ENCODE measurements around the gene KIAA1217. TPM values are rescaled to one million over a fixed set of nuclear protein-coding genes. Genes with fewer than 3 reads are reported as not detected.
A peak's percentile ranks its signal among the peaks of the same experiment; 100 is the strongest.
"Not testable (repeated sequence)": the region's sequence is repeated elsewhere in the genome, so short reads cannot be mapped to it uniquely, and the experiment has no call there.

KIAA1217 gene
- total RNA-seq, 1 donor from 2014 or later: 161 TPM

- H3K36me3 Mint-ChIP-seq: peaks cover 18% of the 10 kb centered on the region
- H3K4me3 Mint-ChIP-seq: no peak overlapping the region
- peaks cover 21% of the 10 kb centered on the region for H3K4me1 Mint-ChIP-seq
- peak overlapping the region; percentile 36 for H3K27ac Mint-ChIP-seq
- TF ChIP-seq CTCF (IDR thresholded peaks at IDR 0.05; ENCODE audit: unreplicated experiment): no peak
- H3K27me3 Mint-ChIP-seq (ENCODE audit: low read depth): no peaks in the 10 kb centered on the region
- no peak for DNase-seq (ENCODE audit: low spot score in 2 of 2, unreplicated experiment in 2 of 2)
- no peaks in the 10 kb centered on the region for H3K9me3 Mint-ChIP-seq
Observed at GRCh38 chr10:24333736-24334135, 124.8 kb downstream of the KIAA1217 start.

- no peaks in the 10 kb centered on the region for H3K9me3 Mint-ChIP-seq
- peaks cover 21% of the 10 kb centered on the region for H3K4me1 Mint-ChIP-seq
- H3K4me3 Mint-ChIP-seq: no peak overlapping the region
- no peak for DNase-seq (ENCODE audit: low spot score in 2 of 2, unreplicated experiment in 2 of 2)
- peaks cover 18% of the 10 kb centered on the region for H3K36me3 Mint-ChIP-seq
- no peaks in the 10 kb centered on the region for H3K27me3 Mint-ChIP-seq (ENCODE audit: low read depth)
- H3K27ac Mint-ChIP-seq: no peak overlapping the region
- TF ChIP-seq CTCF (IDR thresholded peaks at IDR 0.05; ENCODE audit: unreplicated experiment): no peak
Observed at GRCh38 chr10:24334279-24334939, 125.5 kb downstream of the KIAA1217 start.

GRCh38 chr10:24337723-24338122, 128.8 kb downstream of the KIAA1217 start:
- H3K4me3 Mint-ChIP-seq; H3K27me3 Mint-ChIP-seq (ENCODE audit: low read depth); DNase-seq (ENCODE audit: low spot score in 2 of 2, unreplicated experiment in 2 of 2); H3K9me3 Mint-ChIP-seq; H3K27ac Mint-ChIP-seq: not testable (repeated sequence)
- H3K36me3 Mint-ChIP-seq: peaks cover 18% of the 10 kb centered on the region
- peaks cover 37% of the 10 kb centered on the region for H3K4me1 Mint-ChIP-seq

- peaks cover 38% of the 10 kb centered on the region for H3K4me1 Mint-ChIP-seq
- no peaks in the 10 kb centered on the region for H3K27me3 Mint-ChIP-seq (ENCODE audit: low read depth)
- H3K4me3 Mint-ChIP-seq: no peak overlapping the region
- H3K27ac Mint-ChIP-seq: peak overlapping the region; percentile 89
- DNase-seq (ENCODE audit: low spot score in 2 of 2, unreplicated experiment in 2 of 2): no peak
- no peak for TF ChIP-seq CTCF (IDR thresholded peaks at IDR 0.05; ENCODE audit: unreplicated experiment)
- no peaks in the 10 kb centered on the region for H3K9me3 Mint-ChIP-seq
- peaks cover 16% of the 10 kb centered on the region for H3K36me3 Mint-ChIP-seq
Observed at GRCh38 chr10:24339387-24339786, 130.4 kb downstream of the KIAA1217 start.

- DNase-seq (ENCODE audit: low spot score in 2 of 2, unreplicated experiment in 2 of 2): no peak
- no peaks in the 10 kb centered on the region for H3K9me3 Mint-ChIP-seq
- peak overlapping the region; percentile 89 for H3K27ac Mint-ChIP-seq
Observed at GRCh38 chr10:24340446-24340845, 131.5 kb downstream of the KIAA1217 start.

More at GRCh38 chr10:24340446-24340845, 131.5 kb downstream of the KIAA1217 start:
- H3K4me1 Mint-ChIP-seq: peaks cover 49% of the 10 kb centered on the region
- H3K27me3 Mint-ChIP-seq (ENCODE audit: low read depth): no peaks in the 10 kb centered on the region
- no peak overlapping the region for H3K4me3 Mint-ChIP-seq
- no peak for TF ChIP-seq CTCF (IDR thresholded peaks at IDR 0.05; ENCODE audit: unreplicated experiment)
- H3K36me3 Mint-ChIP-seq: peaks cover 12% of the 10 kb centered on the region
